Suprapubic skin (tissue), 4 donors: ENCODE data around the gene POM121L12.

Experiments used
- CTCF ChIP-seq, 2 donors: fragments of 200-600 bp in 1 of 2; fragments of 450-650 bp in 1 of 2; sonication (generic) in 1 of 2; IDR thresholded peaks; one replicate each; pipeline ENCODE4 v1.5.1; 2016 to 2019; ENCODE audit warnings: antibody characterized with exemption in 2 of 2, mild to moderate bottlenecking in 1 of 2, moderate library complexity in 1 of 2
- POLR2A ChIP-seq, 2 donors: fragments of 450-650 bp; IDR thresholded peaks; one replicate each; pipeline ENCODE4 v1.6.1; 2017; ENCODE audit warnings: antibody characterized with exemption in 2 of 2, mild to moderate bottlenecking in 2 of 2, moderate library complexity in 2 of 2
- POLR2AphosphoS5 ChIP-seq, 3 donors: sonication (generic); formaldehyde crosslinking; IDR thresholded peaks; one replicate each; pipeline ENCODE4 v1.6.1; 2017; ENCODE audit warnings: antibody characterized with exemption in 3 of 3

- TF ChIP-seq POLR2A (IDR thresholded peaks at IDR 0.05) (no peak), CTCF (IDR thresholded peaks at IDR 0.05) (no peak), POLR2AphosphoS5 (IDR thresholded peaks at IDR 0.05) (no peak)
Observed at GRCh38 chr7:52992479-52993162, 42.8 kb upstream of the POM121L12 start.
